Measurements from ENCODE around the gene ESPNL.

- no peak for TF ChIP-seq CTCF (IDR thresholded peaks at IDR 0.05)
- TF ChIP-seq POLR2A (IDR thresholded peaks at IDR 0.05), result no peak
These were observed 38.4 kb downstream of the ESPNL start, which contains the start of gene KLHL30 for GRCh38 chr2:238138331-238139195.
